NCI-H526 treated with DMSO at 0.1 percent for 48 hours (cell line): ENCODE results near the gene RTKN2.

Experiments
- DNase-seq: peaks from one replicate; lab custom pipeline; 2025; lab: John Stamatoyannopoulos, UW

Gene RTKN2

GRCh38 chr10:62175251-62175650 lies 93.4 kb downstream of the RTKN2 start:
- no peak for DNase-seq

- no peak for DNase-seq
These were observed 96.2 kb downstream of the RTKN2 start for GRCh38 chr10:62172465-62172864.

- DNase-seq: no peak
These were observed 96.9 kb downstream of the RTKN2 start for GRCh38 chr10:62171791-62172190.

DNA sequence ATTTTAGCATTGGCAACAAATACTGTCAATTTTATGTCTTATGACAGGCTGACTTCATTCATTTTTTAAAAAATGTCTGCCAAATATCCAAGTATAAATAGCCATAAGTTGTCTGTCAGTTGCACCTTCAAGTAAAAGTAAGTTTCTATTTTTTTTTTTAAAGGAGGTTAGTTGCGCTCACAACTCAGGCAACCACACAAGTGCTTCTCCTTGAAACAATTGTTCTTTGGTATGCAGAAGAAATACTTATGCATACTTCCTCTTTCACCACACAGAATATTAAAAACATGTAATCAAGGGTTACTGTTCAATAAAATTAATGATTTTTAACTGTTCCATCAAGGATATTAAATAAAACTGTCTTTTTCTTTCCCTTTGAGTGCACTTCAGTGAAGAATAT lies 97.9 kb downstream of the RTKN2 start:
- no peak for DNase-seq

DNA sequence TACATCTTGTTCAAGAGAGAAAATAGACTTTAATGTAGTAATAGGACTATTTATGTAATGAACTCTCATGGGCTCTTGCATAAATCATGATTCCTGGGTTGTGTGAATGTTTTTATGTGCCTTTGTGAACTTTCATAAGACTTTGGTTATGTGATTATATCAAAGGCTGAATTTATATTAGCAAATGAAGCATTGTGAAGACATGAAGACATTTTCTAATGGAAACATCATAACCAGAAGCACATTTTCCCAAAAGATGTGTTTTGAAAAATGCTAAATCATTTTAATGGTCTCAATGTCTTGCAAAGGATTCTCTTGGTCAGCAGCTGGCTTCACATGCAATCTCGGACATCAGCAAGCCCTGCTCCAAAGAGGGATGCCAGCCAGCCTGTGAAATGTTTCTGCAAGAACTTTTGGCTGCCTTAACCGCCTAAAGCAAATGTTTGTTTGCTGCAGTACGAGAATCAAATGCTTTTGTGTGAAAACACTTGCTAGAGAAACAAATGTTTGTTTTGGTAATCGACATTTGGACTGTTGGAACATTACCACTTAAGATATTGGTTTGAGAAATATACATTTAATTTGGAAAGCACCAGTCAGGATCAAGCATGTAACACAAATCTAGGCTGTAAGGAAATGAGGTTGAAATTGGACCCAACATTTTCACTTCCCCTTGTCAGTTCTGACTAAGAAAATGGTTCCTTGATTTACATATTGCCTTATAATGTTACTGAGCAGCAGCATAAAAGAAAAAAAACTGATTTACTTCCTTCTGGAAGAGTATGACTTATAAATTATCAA lies 102.1 kb downstream of the RTKN2 start:
- DNase-seq: no peak

DNA sequence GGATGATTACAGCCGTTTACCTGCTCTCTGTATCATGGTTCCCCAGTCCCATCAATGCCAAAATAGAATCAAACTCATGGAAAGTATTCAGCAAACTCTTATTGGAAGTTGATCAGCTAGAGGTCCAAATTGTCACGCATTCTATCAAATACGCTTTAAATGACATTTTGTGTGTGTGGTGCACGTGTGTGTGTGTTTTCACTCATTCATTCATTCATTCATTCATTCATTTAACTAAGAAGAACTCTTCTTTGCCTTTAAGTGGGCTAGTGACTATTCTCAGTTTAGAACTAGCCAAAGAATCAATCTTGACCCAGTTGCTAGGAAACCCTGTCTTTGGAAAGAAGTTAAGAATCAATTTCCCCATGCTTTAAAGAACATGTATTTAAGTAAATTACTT lies 102.8 kb downstream of the RTKN2 start:
- DNase-seq: no peak

DNA sequence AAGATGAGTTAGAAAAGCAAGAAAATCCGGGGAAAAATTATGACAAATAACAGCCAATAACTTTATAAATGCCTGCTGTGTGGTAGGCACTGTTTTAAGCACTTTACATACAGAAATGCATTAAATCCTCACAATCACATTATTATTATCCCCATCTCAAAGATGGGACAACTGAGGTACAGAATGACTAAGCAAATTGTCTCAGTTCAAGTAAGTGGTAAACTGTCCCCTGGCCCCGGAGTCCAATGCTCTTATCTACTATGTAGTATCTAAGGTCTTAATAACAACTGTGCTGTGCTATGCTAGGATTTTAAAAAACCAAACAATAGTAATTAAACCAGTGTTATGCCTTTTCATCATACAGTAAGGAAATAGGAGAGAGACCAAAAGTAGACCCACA lies 105.6 kb downstream of the RTKN2 start:
- no peak for DNase-seq

DNA sequence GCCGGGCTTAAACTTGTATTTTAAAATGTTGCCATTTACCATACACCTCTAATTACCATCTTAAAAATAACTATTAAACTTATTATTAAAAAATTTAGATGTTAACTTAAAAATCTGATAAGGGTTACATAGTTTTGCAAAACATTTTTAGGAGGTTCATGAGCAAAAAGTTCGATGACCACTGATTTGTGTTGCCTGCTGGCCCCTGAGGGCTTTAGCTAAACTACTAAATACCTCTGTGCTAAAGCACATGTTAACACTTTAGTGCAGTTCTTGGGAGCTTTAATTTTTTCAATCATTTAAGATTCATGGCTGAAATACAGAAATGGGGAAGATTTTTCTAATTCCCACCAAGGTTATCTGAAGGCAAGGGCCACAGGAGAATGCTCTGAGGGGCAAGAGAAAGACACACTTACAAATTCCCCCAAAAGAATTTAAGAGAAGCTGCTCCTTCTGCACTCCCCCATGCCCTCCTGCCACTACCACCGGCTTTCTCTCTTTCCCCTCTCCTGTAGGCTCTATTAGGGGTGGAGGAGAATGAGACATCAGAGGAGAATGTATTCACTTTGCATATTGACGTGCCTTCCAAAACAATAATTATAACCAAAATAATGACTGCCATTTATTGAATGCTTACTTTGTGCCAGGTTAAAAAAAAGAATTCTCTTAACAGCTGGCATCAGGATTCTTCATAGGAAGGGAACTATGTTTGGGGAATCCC lies 106.2 kb downstream of the RTKN2 start:
- no peak for DNase-seq

- no peak for DNase-seq
These were observed 109.3 kb downstream of the RTKN2 start for GRCh38 chr10:62159351-62159750.

- DNase-seq: no peak
These were observed 111.0 kb downstream of the RTKN2 start for GRCh38 chr10:62157601-62158000.

- DNase-seq: no peak
These were observed 113.5 kb downstream of the RTKN2 start for GRCh38 chr10:62155054-62155680.

- DNase-seq: no peak
These were observed 114.4 kb downstream of the RTKN2 start for GRCh38 chr10:62154231-62154630.

DNA sequence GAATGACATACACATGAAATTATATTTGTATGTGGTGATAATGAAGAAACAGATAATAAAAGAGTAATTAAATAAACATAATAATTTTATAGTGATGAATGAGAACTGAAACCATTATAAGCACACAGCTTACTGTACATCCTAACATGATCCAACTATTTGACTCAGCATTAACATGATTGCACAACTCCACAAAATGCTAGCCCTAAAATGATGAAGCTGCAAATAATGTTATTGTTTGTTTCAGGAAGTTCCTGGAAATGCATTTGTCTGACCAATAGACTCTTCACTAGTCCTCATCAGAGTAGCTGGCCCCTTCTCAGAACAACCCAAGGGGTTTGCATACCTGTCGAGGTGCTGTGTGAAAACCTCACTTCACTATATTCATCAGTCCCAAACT lies 115.5 kb downstream of the RTKN2 start:
- no peak for DNase-seq

- no peak for DNase-seq
These were observed 119.0 kb downstream of the RTKN2 start for GRCh38 chr10:62149621-62150020.

GRCh38 chr10:62148155-62148554 lies 120.5 kb downstream of the RTKN2 start:
- no peak for DNase-seq

GRCh38 chr10:62147425-62147824 lies 121.2 kb downstream of the RTKN2 start:
- DNase-seq: no peak

GRCh38 chr10:62136931-62137330 lies 131.7 kb downstream of the RTKN2 start:
- no peak for DNase-seq

DNA sequence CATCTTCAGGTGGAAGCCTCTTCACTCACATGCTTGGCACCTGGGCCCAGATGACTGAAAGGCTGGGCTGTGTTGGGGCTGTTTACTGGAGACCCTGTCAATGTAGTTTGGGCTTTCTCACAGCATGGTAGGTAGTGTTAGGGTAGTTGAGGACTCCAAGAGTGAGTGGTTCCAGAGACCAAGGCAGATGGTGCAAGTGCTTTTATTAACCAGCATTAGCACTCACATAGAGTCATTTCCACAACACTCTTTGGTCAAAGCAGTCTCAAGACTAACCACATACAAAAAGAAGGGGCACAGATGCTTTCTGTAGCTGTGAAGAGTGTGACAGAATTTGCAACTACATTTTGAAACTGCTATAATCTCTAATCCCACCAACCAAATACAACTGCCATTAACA lies 135.0 kb downstream of the RTKN2 start:
- DNase-seq: no peak
